Kidney epithelial cell (primary cell): ENCODE measurements around the gene PCSK7. TPM values are rescaled to one million over a fixed set of nuclear protein-coding genes. Genes with fewer than 3 reads are reported as not detected.
"Not testable (repeated sequence)": the region's sequence is repeated elsewhere in the genome, so short reads cannot be mapped to it uniquely, and the experiment has no call there.

Source experiments
- DNase-seq: peaks from one replicate; pipeline ENCODE4 v3.0.0-alpha.2; 2010; ENCODE audit warnings: low read depth
- H3K27me3 ChIP-seq: 2 replicates; pipeline ENCODE4 v1.6.0; 2011; ENCODE audit warnings: low read length; ENCODE audit not compliant: control insufficient read depth, insufficient read depth
- H3K36me3 ChIP-seq: 2 replicates; pipeline ENCODE4 v1.5.1; 2011; ENCODE audit warnings: low read length; ENCODE audit not compliant: control insufficient read depth, insufficient read depth
- H3K4me3 ChIP-seq: 2 replicates; pipeline ENCODE4 v1.5.1; 2011; ENCODE audit warnings: low read depth, mild to moderate bottlenecking, control low read depth, low read length
- total RNA-seq: library from RNA; depleted of rRNA; stranded (reverse); fragments of >200 nt; gene quantifications from 2 replicates; pipeline ENCODE4 v1.2.3, GENCODE V29; 2015
- TF ChIP-seq, protein P1 (sequence below): IDR thresholded peaks from 2 replicates; pipeline ENCODE4 v1.5.1; 2011; ENCODE audit warnings: mild to moderate bottlenecking, moderate library complexity, low read length, control low read depth, inconsistent platforms; ENCODE audit not compliant: insufficient read depth, poor library complexity, severe bottlenecking

The PCSK7 gene
- total RNA-seq, 1 donor from 2014 or later, result 38.3 TPM

GRCh38 chr11:117271208-117271607 lies 39.3 kb upstream of the PCSK7 start:
- no peak for DNase-seq
- TF ChIP-seq, protein P1, sequence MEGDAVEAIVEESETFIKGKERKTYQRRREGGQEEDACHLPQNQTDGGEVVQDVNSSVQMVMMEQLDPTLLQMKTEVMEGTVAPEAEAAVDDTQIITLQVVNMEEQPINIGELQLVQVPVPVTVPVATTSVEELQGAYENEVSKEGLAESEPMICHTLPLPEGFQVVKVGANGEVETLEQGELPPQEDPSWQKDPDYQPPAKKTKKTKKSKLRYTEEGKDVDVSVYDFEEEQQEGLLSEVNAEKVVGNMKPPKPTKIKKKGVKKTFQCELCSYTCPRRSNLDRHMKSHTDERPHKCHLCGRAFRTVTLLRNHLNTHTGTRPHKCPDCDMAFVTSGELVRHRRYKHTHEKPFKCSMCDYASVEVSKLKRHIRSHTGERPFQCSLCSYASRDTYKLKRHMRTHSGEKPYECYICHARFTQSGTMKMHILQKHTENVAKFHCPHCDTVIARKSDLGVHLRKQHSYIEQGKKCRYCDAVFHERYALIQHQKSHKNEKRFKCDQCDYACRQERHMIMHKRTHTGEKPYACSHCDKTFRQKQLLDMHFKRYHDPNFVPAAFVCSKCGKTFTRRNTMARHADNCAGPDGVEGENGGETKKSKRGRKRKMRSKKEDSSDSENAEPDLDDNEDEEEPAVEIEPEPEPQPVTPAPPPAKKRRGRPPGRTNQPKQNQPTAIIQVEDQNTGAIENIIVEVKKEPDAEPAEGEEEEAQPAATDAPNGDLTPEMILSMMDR, result no peak
- no peaks in the 10 kb centered on the region for H3K36me3 ChIP-seq
- H3K4me3 ChIP-seq, result no peak overlapping the region
- no peaks in the 10 kb centered on the region for H3K27me3 ChIP-seq

DNA sequence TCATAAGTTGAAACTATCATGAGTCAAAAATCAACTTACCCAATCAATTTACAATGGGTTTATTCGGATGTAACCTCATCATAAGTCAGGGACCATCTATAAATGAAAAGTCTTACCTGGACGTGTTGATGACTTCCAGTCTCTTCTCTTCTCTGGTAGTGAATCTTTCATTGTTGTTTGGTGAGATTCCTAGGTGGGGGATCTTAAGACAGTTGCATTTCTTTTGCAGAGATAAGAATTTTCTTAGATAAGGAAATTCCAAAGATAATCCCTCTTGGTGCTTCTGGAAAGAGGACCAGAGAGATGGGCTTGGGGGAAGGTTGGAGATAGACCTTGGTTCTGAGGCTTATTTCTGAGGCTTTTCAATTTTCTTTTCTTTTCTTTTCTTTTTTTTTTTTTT lies 38.0 kb upstream of the PCSK7 start:
- H3K36me3 ChIP-seq, result no peaks in the 10 kb centered on the region
- no peak for DNase-seq
- no peak overlapping the region for H3K4me3 ChIP-seq
- TF ChIP-seq, protein P1, result no peak
- H3K27me3 ChIP-seq, result no peaks in the 10 kb centered on the region

DNA sequence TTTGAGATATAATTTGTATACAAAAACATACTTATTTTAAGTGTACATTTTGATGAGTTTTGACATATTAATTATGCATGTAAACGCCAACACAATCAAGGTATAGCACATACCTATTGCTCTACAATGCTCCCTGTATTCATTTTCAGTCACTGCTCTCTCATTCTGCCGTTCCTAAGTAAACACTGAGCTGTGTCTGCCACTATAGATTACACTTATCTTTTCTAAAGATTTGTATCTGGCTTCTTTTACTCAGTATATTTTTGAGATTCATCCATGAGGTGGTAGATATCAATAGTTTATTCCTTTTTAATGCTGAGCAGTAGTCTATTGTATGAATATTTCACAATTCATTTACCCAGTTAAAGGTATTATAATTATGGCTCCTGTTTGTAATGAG lies 33.9 kb upstream of the PCSK7 start:
- TF ChIP-seq, protein P1, result no peak
- Histone ChIP-seq H3K36me3 (no peaks in the 10 kb centered on the region), H3K4me3 (no peak overlapping the region), H3K27me3 (no peaks in the 10 kb centered on the region)
- no peak for DNase-seq

GRCh38 chr11:117264624-117265323 lies 32.9 kb upstream of the PCSK7 start:
- H3K27me3 ChIP-seq, DNase-seq, H3K36me3 ChIP-seq, H3K4me3 ChIP-seq: not testable (repeated sequence)

DNA sequence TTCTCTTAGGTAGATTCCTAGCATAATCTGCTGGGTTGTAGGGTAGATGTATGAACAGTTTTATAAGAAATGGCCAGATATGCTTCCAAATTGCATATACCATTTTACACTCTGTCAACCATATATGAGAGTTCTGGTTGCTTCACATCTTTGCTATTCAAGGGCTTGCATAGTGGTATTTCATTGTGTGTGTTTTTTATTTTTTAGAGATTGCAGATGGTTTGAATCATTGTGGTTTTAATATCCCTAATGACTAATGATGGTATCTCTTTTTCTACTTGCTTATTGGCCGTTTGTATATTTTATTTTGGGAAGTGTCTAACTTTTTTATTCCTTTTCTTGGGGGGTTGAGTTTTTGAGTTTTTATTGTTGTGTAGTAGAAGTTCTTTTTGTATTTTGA lies 27.5 kb upstream of the PCSK7 start:
- H3K36me3 ChIP-seq, result no peaks in the 10 kb centered on the region
- H3K4me3 ChIP-seq, result no peak overlapping the region
- DNase-seq, result no peak
- H3K27me3 ChIP-seq, result no peaks in the 10 kb centered on the region
- TF ChIP-seq, protein P1, result no peak

- Histone ChIP-seq H3K27me3 (no peaks in the 10 kb centered on the region), H3K4me3 (no peak overlapping the region), H3K36me3 (no peaks in the 10 kb centered on the region)
- TF ChIP-seq, protein P1, result no peak
- no peak for DNase-seq
Measured at GRCh38 chr11:117258576-117258975, 26.7 kb upstream of the PCSK7 start.
